SK-N-SH (cell line): ENCODE results near the gene ISX.

Experiments
- CTCF ChIP-seq: fragments of 200-600 bp; sonication (generic); IDR thresholded peaks from 2 replicates; pipeline ENCODE4 v1.6.1; 2017; ENCODE audit warnings: antibody characterized with exemption, mild to moderate bottlenecking, moderate library complexity
- EP300 ChIP-seq, 2 experiments: IDR thresholded peaks; 2 replicates each; pipeline versions ENCODE4 v1.4.0 to v1.6.1; 2012; ENCODE audit warnings: borderline replicate concordance in 1 of 2, low read depth in 1 of 2, low read length in 1 of 2
- EZH2phosphoT487 ChIP-seq: fragments of 200-600 bp; sonication (generic); IDR thresholded peaks from 2 replicates; pipeline ENCODE4 v1.6.1; 2017; ENCODE audit warnings: low read depth, mixed run types, mild to moderate bottlenecking, antibody characterized with exemption, moderate library complexity, borderline replicate concordance
- GABPA ChIP-seq: IDR thresholded peaks from 2 replicates; pipeline ENCODE4 v1.4.0; 2012; ENCODE audit warnings: low read depth, mild to moderate bottlenecking
- RXRA ChIP-seq: IDR thresholded peaks from 2 replicates; pipeline ENCODE4 v1.4.0; 2012; ENCODE audit warnings: low read depth, mild to moderate bottlenecking, borderline replicate concordance

- no peak for TF ChIP-seq CTCF
- TF ChIP-seq EP300 (IDR thresholded peaks at IDR 0.05; ENCODE audit: borderline replicate concordance in 1 of 2, low read depth in 1 of 2, low read length in 1 of 2), result no peak
- TF ChIP-seq EZH2phosphoT487, result no peak
- no peak for TF ChIP-seq RXRA
- TF ChIP-seq GABPA, result no peak
These were observed 5.8 kb downstream of the ISX start for GRCh38 chr22:35071784-35072183.
